ENCODE results near the gene OCA2.
"Not testable (repeated sequence)": the region's sequence is repeated elsewhere in the genome, so short reads cannot be mapped to it uniquely, and the experiment has no call there.

Gene OCA2

DNA sequence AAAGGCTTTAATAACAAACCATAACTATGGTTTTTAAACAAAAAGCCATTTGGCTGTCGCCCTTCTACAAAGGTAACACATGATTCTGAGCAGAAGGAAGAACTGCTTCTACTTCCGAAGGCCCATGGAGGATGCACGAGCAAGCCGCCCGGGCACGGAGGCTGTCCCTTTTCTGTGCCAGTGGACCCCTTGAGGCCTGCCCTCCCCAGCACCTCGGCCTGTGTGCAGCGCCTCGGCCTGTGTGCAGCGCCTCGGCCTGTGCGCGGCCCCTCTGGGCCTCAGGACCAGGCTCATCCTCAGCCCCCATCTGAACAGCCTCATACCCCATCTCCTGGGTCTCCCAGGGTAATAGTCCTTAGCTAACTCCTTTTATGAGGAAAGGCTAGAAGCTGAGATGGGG is 329.5 kb downstream of the OCA2 start:
- DNase-seq (no peak), ATAC-seq (replicated peaks) (no peak)
- H3K9me3 Mint-ChIP-seq: peaks cover 0 to 13% of the 10 kb centered on the region in 2 donors
- H3K27ac Mint-ChIP-seq: no peak overlapping the region
- no peaks in the 10 kb centered on the region for H3K4me1 Mint-ChIP-seq (ENCODE audit: low read depth in 2 of 2)
- no peak overlapping the region for H3K4me3 Mint-ChIP-seq
- H3K36me3 Mint-ChIP-seq (ENCODE audit: insufficient read depth): no peaks in the 10 kb centered on the region
- H3K27me3 Mint-ChIP-seq: no peaks in the 10 kb centered on the region

GRCh38 chr15:27768732-27769475 is 330.2 kb downstream of the OCA2 start:
- Mint-ChIP-seq H3K27ac (no peak overlapping the region), H3K4me1 (ENCODE audit: low read depth in 2 of 2) (no peaks in the 10 kb centered on the region), H3K4me3 (no peak overlapping the region), H3K9me3 (peaks cover 0 to 15% of the 10 kb centered on the region in 2 donors), H3K36me3 (ENCODE audit: insufficient read depth) (no peaks in the 10 kb centered on the region), H3K27me3 (no peaks in the 10 kb centered on the region)
- DNase-seq (no peak), ATAC-seq (replicated peaks) (no peak)

DNA sequence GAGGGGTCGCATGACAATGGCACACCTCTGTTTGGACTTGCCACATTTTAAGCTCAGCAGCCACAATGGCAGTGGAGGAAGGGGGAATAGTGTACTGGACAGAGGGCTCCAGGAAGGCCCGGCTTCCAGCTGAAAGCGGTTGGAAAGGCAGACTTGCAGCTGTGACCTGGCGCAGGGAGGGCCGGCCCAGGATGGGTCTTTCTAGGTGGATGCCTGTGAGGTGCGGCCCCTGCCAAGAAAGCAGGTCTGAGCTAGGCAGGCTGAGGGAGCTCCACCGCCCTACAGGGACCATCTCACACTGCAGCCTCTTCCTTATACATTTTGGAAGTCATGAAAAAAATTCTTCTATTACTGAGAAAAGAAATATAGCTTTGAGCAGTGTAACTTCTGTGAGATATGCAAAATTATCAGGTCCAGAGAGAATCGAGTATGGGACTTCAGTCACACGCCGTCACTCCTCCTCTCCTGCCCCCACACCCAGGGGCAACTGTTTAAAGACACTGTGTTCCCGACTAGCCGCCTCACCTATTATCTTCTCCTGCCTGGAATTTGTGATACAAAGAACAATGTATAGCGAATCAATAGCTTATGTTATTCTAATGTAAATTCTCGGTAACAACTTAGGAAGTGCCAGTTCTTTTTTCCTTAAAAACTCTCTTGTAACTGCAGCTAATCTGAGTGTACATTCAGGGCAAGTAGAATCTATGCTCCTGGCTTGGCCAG is 331.0 kb downstream of the OCA2 start:
- Mint-ChIP-seq H3K36me3 (ENCODE audit: insufficient read depth) (no peaks in the 10 kb centered on the region), H3K4me1 (ENCODE audit: low read depth in 2 of 2) (no peaks in the 10 kb centered on the region), H3K9me3 (peaks cover 6 to 19% of the 10 kb centered on the region in 2 donors), H3K27me3 (no peaks in the 10 kb centered on the region), H3K4me3 (no peak overlapping the region), H3K27ac (no peak overlapping the region)
- no peak for DNase-seq
- no peak for ATAC-seq (replicated peaks)

DNA sequence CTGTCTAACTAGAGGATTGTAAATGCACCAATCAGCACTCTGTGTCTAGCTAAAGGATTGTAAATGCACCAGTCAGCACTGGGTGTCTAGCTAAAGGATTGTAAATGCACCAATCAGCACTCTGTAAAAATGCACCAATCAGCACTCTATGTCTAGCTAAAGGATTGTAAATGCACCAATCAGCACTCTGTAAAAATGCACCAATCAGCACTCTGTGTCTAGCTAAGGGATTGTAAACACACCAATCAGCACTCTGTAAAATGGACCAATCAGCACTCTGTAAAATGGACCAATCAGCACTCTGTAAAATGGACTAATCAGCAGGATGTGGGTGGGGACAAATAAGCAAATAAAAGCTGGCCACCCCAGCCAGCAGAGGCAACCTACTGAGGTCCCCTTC is 331.7 kb downstream of the OCA2 start:
- not testable (repeated sequence) for DNase-seq; H3K27ac Mint-ChIP-seq; H3K27me3 Mint-ChIP-seq; H3K4me1 Mint-ChIP-seq (ENCODE audit: low read depth in 2 of 2); ATAC-seq (replicated peaks); H3K4me3 Mint-ChIP-seq; H3K36me3 Mint-ChIP-seq (ENCODE audit: insufficient read depth)
- peaks cover 12 to 19% of the 10 kb centered on the region in 2 donors for H3K9me3 Mint-ChIP-seq

DNA sequence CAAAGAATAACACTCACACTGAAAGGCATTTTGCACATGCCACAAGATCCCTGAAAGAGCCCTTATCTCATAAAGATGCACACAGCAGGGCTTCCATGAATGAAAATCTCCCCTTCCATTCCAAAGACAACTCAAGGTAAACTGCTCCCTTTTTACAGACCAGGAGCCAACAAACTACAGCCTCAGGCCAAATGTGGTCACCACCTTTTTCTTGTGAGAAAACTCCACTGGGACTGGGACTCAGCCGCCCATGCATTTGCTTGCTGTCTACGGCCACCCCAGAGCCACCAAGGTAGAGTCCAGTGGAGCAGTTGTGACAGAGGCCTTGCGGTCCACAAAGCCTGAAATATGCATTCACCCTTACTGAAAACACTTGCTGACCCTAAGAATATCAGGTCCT is 334.8 kb downstream of the OCA2 start:
- no peaks in the 10 kb centered on the region for H3K36me3 Mint-ChIP-seq (ENCODE audit: insufficient read depth)
- H3K9me3 Mint-ChIP-seq: peaks cover 16% of the 10 kb centered on the region in 2 donors
- H3K27me3 Mint-ChIP-seq: no peaks in the 10 kb centered on the region
- ATAC-seq (replicated peaks) (no peak), DNase-seq (no peak)
- H3K4me3 Mint-ChIP-seq: no peak overlapping the region
- H3K27ac Mint-ChIP-seq: no peak overlapping the region
- H3K4me1 Mint-ChIP-seq (ENCODE audit: low read depth in 2 of 2): no peaks in the 10 kb centered on the region

DNA sequence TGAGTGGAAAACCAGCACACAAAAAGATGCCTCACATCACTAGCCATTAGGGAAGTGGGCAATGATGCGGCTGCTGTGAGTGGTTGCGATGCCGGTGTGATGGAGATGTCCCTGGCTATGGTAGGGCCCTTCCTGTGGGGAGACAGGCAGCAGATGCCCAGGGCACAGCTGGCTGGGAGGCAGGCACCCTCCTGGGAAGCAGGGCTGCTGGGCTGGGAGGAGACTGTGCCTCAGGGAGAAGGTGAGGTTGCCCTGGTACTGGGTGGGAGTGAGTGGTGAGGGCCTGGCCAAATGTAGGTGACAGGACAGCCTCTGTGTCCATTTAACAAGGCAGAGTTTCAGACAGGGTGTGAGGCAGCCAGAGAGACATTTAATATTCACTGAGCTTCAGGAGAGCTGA is 335.6 kb downstream of the OCA2 start:
- peaks cover 13 to 19% of the 10 kb centered on the region in 2 donors for H3K9me3 Mint-ChIP-seq
- ATAC-seq (replicated peaks) (no peak), DNase-seq (no peak)
- no peak overlapping the region for H3K4me3 Mint-ChIP-seq
- H3K4me1 Mint-ChIP-seq (ENCODE audit: low read depth in 2 of 2): no peaks in the 10 kb centered on the region
- no peaks in the 10 kb centered on the region for H3K36me3 Mint-ChIP-seq (ENCODE audit: insufficient read depth)
- no peak overlapping the region for H3K27ac Mint-ChIP-seq
- H3K27me3 Mint-ChIP-seq: no peaks in the 10 kb centered on the region

DNA sequence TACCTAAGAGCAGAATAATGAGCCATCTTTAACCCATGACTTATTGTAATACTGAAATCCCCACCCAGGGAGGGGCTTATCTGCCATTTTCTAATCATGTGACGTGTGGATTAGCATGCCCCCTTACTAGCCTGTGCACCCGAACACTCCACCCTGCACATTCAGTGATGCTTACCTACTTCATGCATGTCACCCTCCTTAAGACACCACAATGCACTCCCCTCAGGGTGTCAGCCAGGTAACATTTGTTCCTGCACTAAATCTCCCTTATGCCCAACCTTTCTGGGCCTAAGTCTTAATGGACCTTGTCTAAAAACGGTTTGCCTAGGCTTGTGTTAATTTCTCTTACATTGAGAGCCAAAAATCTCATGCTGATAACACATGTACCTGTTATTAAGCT is 336.6 kb downstream of the OCA2 start:
- Mint-ChIP-seq H3K4me1 (ENCODE audit: low read depth in 2 of 2) (no peaks in the 10 kb centered on the region), H3K27ac (no peak overlapping the region), H3K36me3 (ENCODE audit: insufficient read depth) (no peaks in the 10 kb centered on the region), H3K9me3 (peaks cover 16 to 30% of the 10 kb centered on the region in 2 donors), H3K4me3 (no peak overlapping the region), H3K27me3 (no peaks in the 10 kb centered on the region)
- no peak for ATAC-seq (replicated peaks)
- no peak for DNase-seq

DNA sequence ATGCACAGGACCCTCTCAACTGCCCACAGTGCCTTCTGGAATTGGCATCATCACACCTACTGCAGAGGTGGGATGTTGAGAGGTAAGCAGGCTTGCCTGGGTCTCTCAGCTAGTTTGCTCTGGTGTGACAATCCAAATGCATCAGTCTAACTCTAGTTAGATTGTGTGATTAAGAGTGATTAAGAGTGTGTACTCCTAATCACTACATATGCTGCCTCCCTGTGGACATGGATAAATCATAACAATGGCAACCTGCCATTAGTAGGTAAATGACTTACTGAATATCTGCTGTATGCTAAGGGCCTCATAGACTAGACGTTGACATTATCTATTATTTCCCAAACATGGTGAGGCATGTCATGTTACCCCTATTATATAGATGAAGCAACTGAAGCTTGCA is 342.1 kb downstream of the OCA2 start:
- DNase-seq (no peak), ATAC-seq (replicated peaks) (no peak)
- H3K4me3 Mint-ChIP-seq: no peak overlapping the region
- no peaks in the 10 kb centered on the region for H3K36me3 Mint-ChIP-seq (ENCODE audit: insufficient read depth)
- no peaks in the 10 kb centered on the region for H3K27me3 Mint-ChIP-seq
- H3K9me3 Mint-ChIP-seq: peaks cover 3 to 14% of the 10 kb centered on the region in 2 donors
- no peak overlapping the region for H3K27ac Mint-ChIP-seq
- H3K4me1 Mint-ChIP-seq (ENCODE audit: low read depth in 2 of 2): no peaks in the 10 kb centered on the region

DNA sequence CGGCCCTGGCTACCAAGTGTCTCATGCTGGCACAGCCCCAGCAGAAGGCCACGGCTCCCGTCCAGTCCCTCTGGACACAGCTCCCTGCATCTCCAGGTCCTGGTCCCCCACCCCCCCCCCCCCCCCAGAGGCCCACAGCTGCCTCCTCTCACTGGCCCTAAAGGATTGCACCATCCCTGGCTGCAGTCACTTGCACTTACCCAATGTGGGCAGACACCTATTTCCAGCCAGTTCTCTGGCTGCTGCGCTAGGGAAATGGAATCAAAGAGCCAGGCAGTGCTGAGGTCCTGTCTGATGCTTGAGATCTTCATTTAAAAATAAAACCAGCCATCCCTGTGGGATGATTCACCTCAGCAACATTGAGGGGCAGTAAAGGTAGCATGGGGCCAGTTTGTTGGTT is 346.4 kb downstream of the OCA2 start:
- DNase-seq (no peak), ATAC-seq (replicated peaks) (no peak)
- Mint-ChIP-seq H3K36me3 (ENCODE audit: insufficient read depth) (no peaks in the 10 kb centered on the region), H3K9me3 (peaks cover 2 to 3% of the 10 kb centered on the region in 2 donors), H3K4me3 (no peak overlapping the region), H3K4me1 (ENCODE audit: low read depth in 2 of 2) (no peaks in the 10 kb centered on the region), H3K27ac (no peak overlapping the region), H3K27me3 (no peaks in the 10 kb centered on the region)

DNA sequence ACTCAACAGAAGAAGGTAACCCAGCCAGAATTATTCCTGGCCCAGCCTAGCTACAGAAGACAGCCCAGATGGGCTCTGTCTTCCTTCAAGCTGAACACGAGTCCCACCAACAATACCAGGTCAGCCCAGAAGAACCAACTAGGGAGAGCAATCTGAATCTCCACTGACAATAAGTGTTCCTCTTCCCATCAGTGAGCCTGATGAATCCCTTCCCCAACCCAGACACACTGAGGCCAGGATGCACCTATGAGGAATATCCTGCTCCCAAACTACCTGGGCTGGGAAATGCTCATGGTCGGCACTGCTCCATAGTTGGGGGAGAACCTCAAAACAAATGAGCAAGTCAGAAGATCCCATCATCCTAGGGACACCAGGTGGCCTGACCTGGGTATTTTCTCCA is 351.1 kb downstream of the OCA2 start:
- DNase-seq (no peak), ATAC-seq (replicated peaks) (no peak)
- H3K4me1 Mint-ChIP-seq (ENCODE audit: low read depth in 2 of 2): no peaks in the 10 kb centered on the region
- peaks cover 0 to 5% of the 10 kb centered on the region in 2 donors for H3K27me3 Mint-ChIP-seq
- H3K36me3 Mint-ChIP-seq (ENCODE audit: insufficient read depth): no peaks in the 10 kb centered on the region
- peaks cover 4 to 15% of the 10 kb centered on the region in 2 donors for H3K9me3 Mint-ChIP-seq
- no peak overlapping the region for H3K27ac Mint-ChIP-seq
- H3K4me3 Mint-ChIP-seq: no peak overlapping the region

DNA sequence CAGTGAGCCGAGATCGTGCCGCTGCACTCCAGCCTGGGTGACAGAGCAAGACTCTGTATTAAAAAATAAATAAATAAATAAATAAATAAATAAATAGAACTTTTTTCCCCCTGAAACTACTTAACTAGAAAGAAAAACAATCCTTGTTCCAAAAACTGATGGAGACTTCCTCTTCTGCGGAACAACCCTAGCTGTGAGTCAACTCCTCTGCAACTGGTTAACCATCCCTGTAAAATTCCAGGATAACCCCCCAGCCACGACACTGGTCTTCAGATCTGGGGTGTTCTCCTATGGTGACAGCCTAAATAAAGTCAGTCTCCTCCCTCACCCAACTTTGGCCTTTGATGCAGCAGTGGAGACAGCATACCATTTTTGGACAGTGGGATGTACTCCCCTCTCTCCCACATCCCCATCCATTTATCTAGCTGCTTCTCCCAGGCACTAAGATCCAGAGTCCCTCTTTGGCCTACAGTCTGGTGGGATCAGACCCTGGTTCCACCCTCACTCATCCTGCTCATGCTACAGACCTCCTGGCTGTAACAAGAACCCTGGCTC is 352.6 kb downstream of the OCA2 start:
- no peaks in the 10 kb centered on the region for H3K4me1 Mint-ChIP-seq (ENCODE audit: low read depth in 2 of 2)
- H3K27me3 Mint-ChIP-seq: peaks cover 0 to 5% of the 10 kb centered on the region in 2 donors
- DNase-seq (no peak), ATAC-seq (replicated peaks) (no peak)
- H3K9me3 Mint-ChIP-seq: peaks cover 4 to 24% of the 10 kb centered on the region in 2 donors
- H3K4me3 Mint-ChIP-seq: no peak overlapping the region
- no peaks in the 10 kb centered on the region for H3K36me3 Mint-ChIP-seq (ENCODE audit: insufficient read depth)
- no peak overlapping the region for H3K27ac Mint-ChIP-seq

DNA sequence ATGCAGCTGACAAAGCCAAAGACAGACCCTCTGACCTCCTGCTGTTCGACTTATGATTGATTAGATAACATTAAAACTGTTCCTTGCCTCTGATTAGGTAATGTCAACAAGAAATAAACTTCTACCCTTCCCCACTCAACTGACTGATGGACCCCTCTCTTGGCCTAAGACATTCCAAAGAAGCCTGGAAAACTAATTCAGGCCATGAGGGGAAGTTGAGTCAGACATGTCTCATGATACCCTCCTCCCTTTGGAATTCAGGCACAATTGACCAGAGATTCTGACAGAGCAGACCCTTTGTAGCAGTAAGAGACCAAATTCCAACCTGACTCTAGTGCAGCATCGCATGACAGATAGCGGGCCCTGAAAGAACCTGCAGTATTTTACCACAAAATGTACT is 354.5 kb downstream of the OCA2 start:
- no peaks in the 10 kb centered on the region for H3K36me3 Mint-ChIP-seq (ENCODE audit: insufficient read depth)
- no peak overlapping the region for H3K4me3 Mint-ChIP-seq
- no peak for DNase-seq
- H3K9me3 Mint-ChIP-seq: peaks cover 10 to 37% of the 10 kb centered on the region in 2 donors
- ATAC-seq (replicated peaks): no peak
- peaks cover 0 to 5% of the 10 kb centered on the region in 2 donors for H3K27me3 Mint-ChIP-seq
- H3K4me1 Mint-ChIP-seq (ENCODE audit: low read depth in 2 of 2): no peaks in the 10 kb centered on the region
- H3K27ac Mint-ChIP-seq: no peak overlapping the region

DNA sequence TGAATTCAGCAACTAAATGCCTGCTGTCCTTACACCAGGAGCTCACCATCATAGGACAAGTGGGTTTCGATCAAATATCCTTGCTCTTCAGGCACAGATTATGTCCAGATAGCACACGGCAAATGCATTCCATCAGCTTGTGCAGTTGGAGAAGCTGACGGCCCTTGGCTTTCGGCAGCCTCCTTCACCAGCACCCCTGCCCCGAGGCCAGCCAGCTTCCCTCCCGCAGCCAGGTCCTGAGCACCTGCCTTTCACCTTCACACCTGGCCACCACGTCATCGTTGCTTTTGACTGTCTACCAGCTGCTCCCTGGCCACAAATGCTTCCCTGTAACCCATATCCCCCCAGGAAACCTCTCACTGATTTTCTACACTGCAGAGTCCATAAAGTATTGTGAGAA is 355.5 kb downstream of the OCA2 start:
- Mint-ChIP-seq H3K27ac (no peak overlapping the region), H3K4me3 (no peak overlapping the region), H3K4me1 (ENCODE audit: low read depth in 2 of 2) (no peaks in the 10 kb centered on the region), H3K9me3 (peaks cover 11 to 39% of the 10 kb centered on the region in 2 donors), H3K36me3 (ENCODE audit: insufficient read depth) (no peaks in the 10 kb centered on the region), H3K27me3 (peaks cover 0 to 5% of the 10 kb centered on the region in 2 donors)
- DNase-seq: no peak
- no peak for ATAC-seq (replicated peaks)

Measured in effector memory CD8-positive, alpha-beta T cell (primary cell).